HG02884 (cell line): ENCODE results near the gene NRG2.

Experiments
- ATAC-seq: cut with Tn5 transposase; IDR thresholded peaks from one replicate; pipeline ENCODE4 v1.9.1; 2021; ENCODE audit warnings: mild to moderate bottlenecking, moderate library complexity; ENCODE audit not compliant: unreplicated experiment

The NRG2 gene

DNA sequence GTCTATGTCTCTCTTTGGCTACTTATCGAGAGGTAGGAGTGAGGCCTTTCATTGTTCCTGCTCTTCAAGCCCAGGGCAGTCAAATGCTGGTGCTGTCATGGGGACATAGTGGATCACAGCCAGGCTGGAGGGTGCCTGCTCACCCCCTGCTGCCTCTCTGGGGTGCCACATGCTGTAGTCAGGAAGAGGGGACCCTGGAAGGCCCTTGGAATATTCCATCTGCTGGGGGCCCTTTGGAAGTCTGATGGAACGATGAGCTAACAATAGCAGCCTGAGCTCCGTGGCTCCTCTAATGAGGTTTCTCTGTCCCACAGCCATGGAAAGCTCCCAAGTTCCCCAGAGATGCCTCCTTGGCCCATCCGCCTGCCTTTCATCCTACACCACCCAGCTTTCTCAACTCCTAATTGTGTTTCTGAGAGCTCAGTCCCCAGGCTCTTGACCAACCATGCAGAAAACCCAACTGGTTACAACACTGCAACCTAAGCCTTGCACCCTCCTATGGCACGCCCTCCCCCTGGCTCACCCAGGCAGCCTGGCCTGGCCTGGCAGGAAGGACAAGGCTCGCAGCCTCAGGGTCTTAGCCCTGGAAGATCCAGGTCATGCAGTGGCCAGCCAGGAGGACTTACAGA is 91.7 kb downstream of the NRG2 start:
- no peak for ATAC-seq

- ATAC-seq = no peak
Observed at GRCh38 chr5:139950436-139950835, 92.7 kb downstream of the NRG2 start.

DNA sequence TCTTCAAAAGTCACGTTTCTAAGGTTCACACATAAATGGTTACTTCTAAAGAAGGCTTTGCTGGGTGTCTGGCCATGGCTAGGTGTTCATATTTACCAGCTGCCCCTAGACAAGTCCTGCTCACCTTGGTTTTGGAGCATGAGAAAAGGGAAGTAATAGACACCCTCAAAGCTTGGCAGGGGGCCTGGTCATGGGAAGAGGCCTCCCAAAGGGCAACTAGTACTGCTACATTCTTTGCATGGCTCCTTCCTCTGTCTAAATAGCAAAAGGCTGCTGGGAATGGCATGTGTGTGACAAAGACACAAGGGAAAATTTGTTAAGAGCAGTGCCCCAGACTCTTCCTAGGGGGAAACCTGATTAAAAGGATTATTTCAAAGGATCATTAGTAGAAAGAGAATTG is 93.4 kb downstream of the NRG2 start:
- ATAC-seq = no peak

DNA sequence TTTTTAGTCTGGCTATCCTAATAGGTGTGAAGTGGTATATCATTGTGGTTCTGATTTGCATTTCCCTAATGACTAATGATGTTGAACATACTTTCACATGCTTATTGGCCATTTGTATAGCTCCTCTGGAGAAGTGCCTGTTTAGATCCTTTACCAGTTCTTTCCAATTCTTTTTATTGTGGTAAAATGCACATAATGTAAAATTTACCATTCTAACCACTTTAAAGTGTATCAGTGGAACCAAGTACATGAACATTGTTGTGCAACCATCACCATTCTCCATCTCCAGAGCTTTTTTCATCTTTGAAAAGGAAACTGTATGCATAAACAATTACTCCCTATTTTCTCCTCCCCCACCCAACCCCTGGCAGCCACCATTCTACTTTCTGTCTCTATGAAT is 95.4 kb downstream of the NRG2 start:
- ATAC-seq = no peak

- no peak for ATAC-seq
Observed at GRCh38 chr5:139946440-139946839, 96.7 kb downstream of the NRG2 start.

DNA sequence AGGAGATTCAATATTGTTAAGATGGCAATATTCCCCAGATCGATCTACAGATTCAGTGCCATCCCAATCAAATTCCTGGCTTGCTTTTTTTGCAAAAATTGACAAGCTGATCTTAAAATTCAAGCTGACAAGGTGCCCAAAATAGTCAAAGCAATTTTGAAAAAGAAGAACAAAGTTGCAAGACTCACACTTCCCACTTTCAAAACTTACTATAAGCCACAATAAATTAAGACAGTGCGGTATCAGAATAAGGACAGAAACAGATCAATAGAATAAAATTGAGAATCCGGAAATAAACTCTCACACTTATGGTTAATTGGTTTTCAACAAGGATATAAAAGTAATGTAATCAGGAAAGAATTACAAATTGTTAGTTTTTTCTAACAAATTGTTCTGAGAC is 97.1 kb downstream of the NRG2 start:
- no peak for ATAC-seq

- no peak for ATAC-seq
Observed at GRCh38 chr5:139942243-139942642, 100.9 kb downstream of the NRG2 start.

GRCh38 chr5:139930406-139930805 is 112.7 kb downstream of the NRG2 start:
- no peak for ATAC-seq

DNA sequence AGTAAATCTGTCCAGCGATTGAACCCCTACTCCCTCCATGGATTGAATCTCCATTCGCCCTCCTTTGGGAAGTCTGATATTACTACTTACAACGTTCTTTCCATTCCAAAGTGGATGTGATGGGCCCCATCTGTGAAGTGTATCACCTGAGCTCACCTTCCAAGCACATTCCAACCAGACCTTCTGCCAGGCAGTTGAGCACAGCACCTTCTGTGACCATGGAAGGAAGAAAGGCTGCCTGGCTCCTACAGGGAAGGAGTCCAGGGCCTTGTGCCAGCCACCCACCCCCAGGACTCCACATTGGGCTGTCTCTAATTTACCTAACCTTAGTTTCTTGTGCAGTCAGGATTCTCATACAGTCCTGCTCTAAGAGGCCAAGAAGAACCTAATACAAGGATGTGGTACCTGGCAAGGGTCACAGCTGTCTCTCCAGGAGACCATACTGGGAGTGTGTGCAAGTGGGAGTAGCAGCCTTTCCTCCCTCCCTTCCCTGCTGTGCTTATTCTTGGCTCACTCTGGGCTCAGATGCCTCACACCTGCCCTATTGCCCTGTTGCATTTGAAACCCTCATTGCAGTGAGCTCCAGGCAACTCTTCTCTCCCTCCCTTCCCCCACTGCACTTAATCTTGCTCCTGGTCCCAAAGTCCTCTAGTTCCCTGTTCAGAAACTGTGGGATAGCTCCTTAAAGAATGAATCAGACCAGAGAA is 116.1 kb downstream of the NRG2 start:
- ATAC-seq = no peak

- ATAC-seq = no peak
Observed at GRCh38 chr5:139925650-139926640, 117.2 kb downstream of the NRG2 start.

GRCh38 chr5:139925216-139925562 is 117.9 kb downstream of the NRG2 start:
- no peak for ATAC-seq

GRCh38 chr5:139924294-139925215 is 118.5 kb downstream of the NRG2 start:
- no peak for ATAC-seq

- ATAC-seq = no peak
Observed at GRCh38 chr5:139919308-139919707, 123.8 kb downstream of the NRG2 start.

GRCh38 chr5:139915834-139916233 is 127.3 kb downstream of the NRG2 start:
- no peak for ATAC-seq

DNA sequence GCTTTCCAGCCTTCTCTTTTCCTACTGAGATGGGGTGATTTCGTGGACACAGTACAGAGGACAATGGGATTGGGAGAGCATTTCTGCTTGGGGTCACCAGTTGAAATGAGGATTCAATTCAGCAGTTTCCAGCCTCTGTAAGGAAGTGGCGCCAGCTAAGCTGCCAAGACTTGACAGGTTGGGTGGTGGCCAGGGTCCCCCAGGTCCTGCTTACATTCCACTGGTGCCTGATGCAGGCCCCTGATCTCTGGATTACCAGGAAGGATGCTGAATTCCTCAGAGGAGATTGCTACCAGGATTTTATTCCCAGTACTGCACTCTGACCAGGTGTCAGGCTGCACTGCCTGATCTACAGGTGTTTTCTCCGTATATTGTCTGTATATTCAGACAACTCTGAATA is 127.8 kb downstream of the NRG2 start:
- no peak for ATAC-seq

DNA sequence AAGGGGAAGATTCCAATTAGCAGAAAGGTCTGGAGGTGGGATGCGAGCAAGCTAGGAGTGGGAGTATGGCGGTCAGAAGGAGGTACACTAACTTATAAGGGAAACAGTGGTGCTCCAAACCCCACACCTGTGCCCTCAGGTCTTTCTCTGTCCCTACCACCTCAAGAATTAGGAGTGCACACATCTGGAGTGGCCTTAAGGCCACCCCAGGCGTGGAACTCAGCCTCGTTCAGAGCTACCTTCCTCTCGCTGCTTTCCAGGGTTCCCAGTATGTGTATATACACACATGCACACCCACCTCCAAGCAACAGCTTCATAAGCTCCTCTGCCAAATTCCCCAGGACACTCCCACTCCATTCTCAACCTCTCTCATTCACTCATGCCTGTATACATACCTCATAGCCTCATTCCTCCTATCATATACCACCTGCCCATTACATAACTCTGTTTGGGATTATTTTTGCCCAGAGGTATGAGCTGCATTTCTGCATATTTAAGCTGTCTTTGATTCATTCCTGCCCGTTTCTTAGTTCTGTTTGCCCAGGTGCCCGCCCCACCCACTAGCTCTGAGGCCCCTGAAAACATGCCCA is 128.8 kb downstream of the NRG2 start:
- no peak for ATAC-seq

DNA sequence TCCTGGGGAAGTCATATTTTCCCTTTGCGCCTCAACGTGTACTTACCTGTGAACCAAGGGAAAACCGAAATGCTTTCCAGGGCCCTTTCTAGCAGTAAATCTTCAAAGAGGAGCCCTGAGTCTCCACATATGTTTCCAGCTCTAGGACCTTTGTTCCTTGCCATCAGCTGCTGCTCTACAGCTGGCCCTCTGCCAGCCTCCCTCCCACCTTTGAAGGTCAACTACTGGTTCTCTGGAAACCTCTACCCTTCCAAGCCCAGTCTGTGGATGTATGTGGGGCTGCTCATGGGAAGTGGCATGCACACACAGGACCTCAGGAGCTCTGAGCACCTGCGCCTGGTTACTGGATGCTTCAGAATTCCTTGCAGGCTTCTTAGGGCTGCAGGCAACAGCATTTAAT is 130.3 kb downstream of the NRG2 start:
- ATAC-seq = no peak

DNA sequence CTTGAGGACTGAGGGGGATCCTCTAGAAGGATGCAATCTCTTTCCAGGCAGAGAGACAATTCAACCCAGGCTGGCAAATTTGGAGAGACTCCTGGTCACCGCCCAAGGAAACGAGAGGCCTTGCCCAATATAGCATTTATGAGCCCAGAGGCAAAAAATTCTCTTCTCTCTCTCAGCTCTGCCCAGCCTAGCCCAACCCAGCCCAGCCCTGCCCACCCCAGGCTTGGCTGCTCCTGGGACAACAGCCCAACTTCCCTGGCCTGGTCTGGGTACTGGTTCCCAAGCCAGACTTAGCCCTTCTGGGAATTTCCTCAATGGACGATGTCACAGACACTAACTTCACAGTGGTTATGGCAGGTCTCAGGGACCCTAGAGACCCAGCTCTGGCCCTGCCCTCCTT is 130.9 kb downstream of the NRG2 start:
- no peak for ATAC-seq

- no peak for ATAC-seq
Observed at GRCh38 chr5:139911425-139912120, 131.5 kb downstream of the NRG2 start.

GRCh38 chr5:139910901-139911300 is 132.2 kb downstream of the NRG2 start:
- ATAC-seq = no peak
